ENCODE measurements around the gene VKORC1. TPM values are rescaled to one million over a fixed set of nuclear protein-coding genes. Genes with fewer than 3 reads are reported as not detected.

The VKORC1 gene
- total RNA-seq, 1 experiment from 2014 or later = 98.3 TPM

DNA sequence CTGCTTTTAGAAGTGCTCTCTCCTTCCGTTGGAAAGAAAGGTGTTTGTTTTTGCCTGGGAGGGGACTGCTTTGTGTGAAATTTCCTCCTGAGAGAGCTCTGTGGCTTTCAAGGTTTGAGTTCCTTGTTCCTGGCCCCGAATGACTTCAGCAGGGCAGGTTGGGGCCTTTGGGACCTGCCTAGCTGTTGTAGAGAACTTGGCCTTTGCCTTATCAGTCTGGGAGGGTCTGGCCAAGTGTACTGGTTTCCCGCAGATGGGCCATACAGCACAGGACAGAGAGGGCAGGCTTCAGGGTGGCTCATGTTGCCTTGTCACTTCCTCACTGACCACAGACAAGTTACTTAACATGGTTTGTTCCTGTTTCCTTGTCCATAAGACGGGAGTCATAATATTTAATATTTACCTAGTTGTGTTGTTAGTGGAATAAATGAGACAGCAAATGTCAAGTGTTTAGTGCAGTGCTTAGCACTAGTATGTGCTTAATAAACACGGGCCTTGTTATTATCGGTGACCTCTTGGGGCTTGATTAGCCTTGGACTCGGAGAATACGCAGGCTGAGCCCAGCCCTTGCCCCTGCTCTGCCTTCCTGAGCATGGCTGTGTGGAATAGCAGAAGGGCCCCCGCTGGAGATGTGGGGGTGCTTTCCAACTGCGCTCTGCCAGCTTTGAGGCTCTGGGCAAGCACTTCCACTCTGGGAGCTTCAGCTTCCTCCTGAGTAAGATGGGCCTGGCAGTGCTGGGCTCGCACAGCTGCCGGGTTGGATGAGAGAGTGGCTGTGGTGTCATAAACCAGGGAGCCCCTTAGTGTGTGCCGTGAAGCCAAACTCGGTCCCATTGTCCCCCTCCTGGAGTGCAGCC lies 34.3 kb upstream of the VKORC1 start:
- no TSS peak for BruUV-seq (replicated peaks)
- POLR2A ChIA-PET (ENCODE audit: low non-redundant PET) = interaction anchor here (0.5 to 0.6 kb wide), 2 partner anchors 11 to 13 kb away, joined by 7 to 23 read pairs; partner anchors contain the start of gene KAT8
- intact Hi-C loops (cut with micrococcal nuclease; ENCODE audit: unreplicated experiment) = no loop called here

GRCh38 chr16:31127182-31127581 lies 32.6 kb upstream of the VKORC1 start:
- intact Hi-C loops (cut with micrococcal nuclease; ENCODE audit: unreplicated experiment) = no loop called here
- no peaks in the 10 kb centered on the region for H3K4me1 ChIP-seq (ENCODE audit: insufficient read depth, low read length, poor library complexity, severe bottlenecking)
- no peak for DNase-seq (ENCODE audit: low spot score)
- no peak overlapping the region for H3K27ac ChIP-seq (ENCODE audit: low read depth, low read length, poor library complexity, severe bottlenecking)
- ChIA-PET CTCF (no interaction called here), POLR2A (ENCODE audit: low non-redundant PET) (no interaction called here)
- H3K27me3 ChIP-seq (replicated peaks; ENCODE audit: insufficient read depth, low read depth, low read length, poor library complexity) = no peaks in the 10 kb centered on the region
- H3K36me3 ChIP-seq (ENCODE audit: insufficient read depth, low read length, poor library complexity, severe bottlenecking) = peaks cover 20% of the 10 kb centered on the region
- TF ChIP-seq CTCF (conservative IDR thresholded peaks at IDR 0.05; ENCODE audit: low read depth, low read length) = no peak
- TF ChIP-seq EZH2 (IDR thresholded peaks at IDR 0.05; ENCODE audit: borderline replicate concordance, low read depth, low read length, poor library complexity, severe bottlenecking) = no peak
- BruUV-seq (replicated peaks) = no TSS peak
- H3K9me3 ChIP-seq (ENCODE audit: low read depth, low read length, poor library complexity, severe bottlenecking) = no peaks in the 10 kb centered on the region
- no peak overlapping the region for H3K4me3 ChIP-seq (ENCODE audit: low read depth, low read length, poor library complexity, severe bottlenecking)

More for the DNA sequence above, 34.3 kb upstream of the VKORC1 start:
- DNase-seq (ENCODE audit: low spot score) = no peak
- CTCF ChIA-PET = no interaction called here
- TF ChIP-seq CTCF (conservative IDR thresholded peaks at IDR 0.05; ENCODE audit: low read depth, low read length) (no peak), EZH2 (IDR thresholded peaks at IDR 0.05; ENCODE audit: borderline replicate concordance, low read depth, low read length, poor library complexity, severe bottlenecking) (no peak)
- Histone ChIP-seq H3K27me3 (replicated peaks; ENCODE audit: insufficient read depth, low read depth, low read length, poor library complexity) (no peaks in the 10 kb centered on the region), H3K9me3 (ENCODE audit: low read depth, low read length, poor library complexity, severe bottlenecking) (no peaks in the 10 kb centered on the region), H3K4me1 (ENCODE audit: insufficient read depth, low read length, poor library complexity, severe bottlenecking) (no peaks in the 10 kb centered on the region), H3K4me3 (ENCODE audit: low read depth, low read length, poor library complexity, severe bottlenecking) (no peak overlapping the region), H3K36me3 (ENCODE audit: insufficient read depth, low read length, poor library complexity, severe bottlenecking) (peaks cover 11% of the 10 kb centered on the region), H3K27ac (ENCODE audit: low read depth, low read length, poor library complexity, severe bottlenecking) (no peak overlapping the region)

- Histone ChIP-seq H3K36me3 (ENCODE audit: insufficient read depth, low read length, poor library complexity, severe bottlenecking) (peaks cover 27% of the 10 kb centered on the region), H3K4me3 (ENCODE audit: low read depth, low read length, poor library complexity, severe bottlenecking) (no peak overlapping the region), H3K27ac (ENCODE audit: low read depth, low read length, poor library complexity, severe bottlenecking) (no peak overlapping the region), H3K9me3 (ENCODE audit: low read depth, low read length, poor library complexity, severe bottlenecking) (no peaks in the 10 kb centered on the region), H3K27me3 (replicated peaks; ENCODE audit: insufficient read depth, low read depth, low read length, poor library complexity) (no peaks in the 10 kb centered on the region), H3K4me1 (ENCODE audit: insufficient read depth, low read length, poor library complexity, severe bottlenecking) (no peaks in the 10 kb centered on the region)
- TF ChIP-seq CTCF (conservative IDR thresholded peaks at IDR 0.05; ENCODE audit: low read depth, low read length) = no peak
- TF ChIP-seq EZH2 (IDR thresholded peaks at IDR 0.05; ENCODE audit: borderline replicate concordance, low read depth, low read length, poor library complexity, severe bottlenecking) = no peak
- no TSS peak for BruUV-seq (replicated peaks)
- CTCF ChIA-PET = no interaction called here
- POLR2A ChIA-PET (ENCODE audit: low non-redundant PET) = no interaction called here
- DNase-seq (ENCODE audit: low spot score) = no peak
- intact Hi-C loops (cut with micrococcal nuclease; ENCODE audit: unreplicated experiment) = no loop called here
These were observed 31.2 kb upstream of the VKORC1 start for GRCh38 chr16:31125844-31126243.

Measured in A673 (cell line).